ENCODE results near the gene SLC25A47. TPM values are rescaled to one million over a fixed set of nuclear protein-coding genes. Genes with fewer than 3 reads are reported as not detected.
A peak's percentile ranks its signal among the peaks of the same experiment; 100 is the strongest.

The SLC25A47 gene
- total and polyA plus RNA-seq, 2 donors: 0.08 TPM; not detected in 1

DNA sequence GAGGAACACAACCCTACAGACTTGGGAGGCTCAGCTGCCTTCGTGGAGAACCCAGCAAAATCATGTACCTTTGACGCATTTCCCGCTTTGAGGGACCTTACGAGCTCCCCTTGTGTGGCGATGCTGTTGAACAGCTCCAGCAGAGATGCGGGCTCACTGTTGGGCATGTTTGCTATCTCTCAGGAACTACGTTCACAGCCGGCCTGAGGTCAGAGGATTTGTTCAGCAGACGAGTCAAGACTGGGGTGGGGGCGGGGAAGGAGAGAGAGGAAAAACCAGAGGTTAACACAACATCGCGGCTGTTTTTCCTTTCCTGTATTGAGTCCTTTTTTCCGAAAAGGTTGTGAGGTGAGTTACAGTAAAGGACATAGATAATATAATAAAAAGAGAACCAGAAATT, 45.9 kb downstream of the SLC25A47 start:
- WGBS: 90% methylated on average over 13 of the region's 13 CpGs
- Histone ChIP-seq H3K4me1 (ENCODE audit: insufficient read depth) (no peaks in the 10 kb centered on the region), H3K27ac (ENCODE audit: low read depth) (no peak overlapping the region), H3K36me3 (ENCODE audit: insufficient read depth) (peaks cover 1% of the 10 kb centered on the region), H3K4me3 (ENCODE audit: low read depth, low read length) (no peak overlapping the region)
- DNase-seq (ENCODE audit: extremely low spot score): no peak

GRCh38 chr14:100370003-100370402, 46.9 kb downstream of the SLC25A47 start:
- no peaks in the 10 kb centered on the region for H3K4me1 ChIP-seq (ENCODE audit: insufficient read depth)
- DNase-seq (ENCODE audit: extremely low spot score): no peak
- no peak overlapping the region for H3K27ac ChIP-seq (ENCODE audit: low read depth)
- H3K4me3 ChIP-seq (ENCODE audit: low read depth, low read length): no peak overlapping the region
- 87% methylated on average over 4 of the region's 4 CpGs for WGBS
- peaks cover 1% of the 10 kb centered on the region for H3K36me3 ChIP-seq (ENCODE audit: insufficient read depth)

DNA sequence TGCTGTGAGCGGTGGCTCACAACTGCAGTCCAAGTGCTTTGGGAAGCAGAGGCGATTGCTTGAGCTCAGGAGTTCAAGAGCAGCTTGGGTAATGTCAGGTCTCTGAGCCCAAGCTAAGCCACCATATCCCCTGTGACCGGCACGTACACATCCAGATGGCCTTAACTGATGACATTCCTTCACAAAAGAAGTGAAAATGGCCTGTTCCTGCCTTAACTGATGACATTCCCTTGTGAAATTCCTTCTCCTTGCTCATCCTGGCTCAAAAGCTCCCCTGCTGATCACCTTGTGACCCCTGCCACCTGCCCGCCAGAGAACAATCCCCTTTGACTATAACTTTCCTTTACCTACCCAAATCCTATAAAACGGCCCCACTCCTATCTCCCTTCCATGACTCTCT, 48.6 kb downstream of the SLC25A47 start:
- 82% methylated on average over 6 of the region's 6 CpGs for WGBS
- Histone ChIP-seq H3K36me3 (ENCODE audit: insufficient read depth) (peaks cover 1% of the 10 kb centered on the region), H3K4me1 (ENCODE audit: insufficient read depth) (no peaks in the 10 kb centered on the region), H3K4me3 (ENCODE audit: low read depth, low read length) (no peak overlapping the region), H3K27ac (ENCODE audit: low read depth) (no peak overlapping the region)
- no peak for DNase-seq (ENCODE audit: extremely low spot score)

DNA sequence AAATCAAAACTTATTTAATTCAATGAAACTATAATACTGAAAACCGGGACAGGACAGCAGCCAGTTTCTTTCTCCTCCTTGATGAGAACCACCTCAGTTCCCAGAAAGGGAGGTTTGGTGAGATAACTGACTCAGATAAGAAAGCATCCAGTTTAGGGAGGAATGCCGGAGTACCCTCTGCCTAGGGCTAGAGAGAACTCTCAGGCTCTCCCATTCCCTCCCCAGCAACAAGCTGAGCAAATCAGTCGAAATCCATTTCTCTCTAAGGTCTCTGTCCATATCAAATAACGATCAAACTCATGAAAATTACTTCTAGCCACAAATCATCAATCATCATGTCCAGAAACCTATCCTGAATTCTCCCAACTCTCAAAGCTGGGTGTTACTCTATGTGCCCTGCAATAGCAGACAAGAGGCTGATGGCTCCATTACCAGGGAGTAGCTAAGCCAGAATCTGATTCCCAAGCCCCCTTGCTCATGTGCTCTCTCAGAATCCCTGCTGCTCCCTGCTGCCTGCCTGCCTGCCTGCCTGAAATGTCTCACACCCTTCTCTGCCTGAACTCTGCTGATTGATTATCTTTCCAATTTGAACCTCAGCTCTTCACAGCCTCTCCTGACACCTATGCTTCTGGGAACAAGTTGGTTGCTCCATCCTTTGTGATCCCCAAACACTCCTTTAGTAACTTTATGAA, 49.4 kb downstream of the SLC25A47 start:
- no peaks in the 10 kb centered on the region for H3K4me1 ChIP-seq (ENCODE audit: insufficient read depth)
- WGBS: 71% methylated on average over 4 of the region's 4 CpGs
- no peak for DNase-seq (ENCODE audit: extremely low spot score)
- H3K27ac ChIP-seq (ENCODE audit: low read depth): no peak overlapping the region
- peaks cover 1% of the 10 kb centered on the region for H3K36me3 ChIP-seq (ENCODE audit: insufficient read depth)
- H3K4me3 ChIP-seq (ENCODE audit: low read depth, low read length): no peak overlapping the region

DNA sequence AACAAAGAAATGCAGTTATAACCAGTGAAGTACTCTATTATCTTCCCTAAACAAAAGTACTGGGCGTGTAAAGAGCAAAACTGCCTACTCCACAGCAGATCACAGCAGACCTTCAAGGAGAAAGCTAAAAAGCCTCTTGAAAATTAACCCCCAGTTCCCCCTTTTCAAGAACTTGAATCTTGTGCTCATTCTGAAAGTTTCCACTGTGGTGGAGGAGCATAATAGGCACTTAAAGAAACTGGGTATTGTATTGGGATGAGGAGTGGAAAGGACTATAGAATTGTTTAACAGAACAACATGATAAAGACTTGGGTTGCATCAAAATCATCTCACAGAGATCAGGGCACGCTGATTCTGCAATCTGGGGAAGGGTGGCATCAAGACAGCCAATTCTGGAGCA, 51.1 kb downstream of the SLC25A47 start:
- H3K36me3 ChIP-seq (ENCODE audit: insufficient read depth): no peaks in the 10 kb centered on the region
- H3K4me1 ChIP-seq (ENCODE audit: insufficient read depth): no peaks in the 10 kb centered on the region
- no peak overlapping the region for H3K27ac ChIP-seq (ENCODE audit: low read depth)
- no peak overlapping the region for H3K4me3 ChIP-seq (ENCODE audit: low read depth, low read length)
- WGBS: 79% methylated on average over 2 of the region's 2 CpGs
- no peak for DNase-seq (ENCODE audit: extremely low spot score)

DNA sequence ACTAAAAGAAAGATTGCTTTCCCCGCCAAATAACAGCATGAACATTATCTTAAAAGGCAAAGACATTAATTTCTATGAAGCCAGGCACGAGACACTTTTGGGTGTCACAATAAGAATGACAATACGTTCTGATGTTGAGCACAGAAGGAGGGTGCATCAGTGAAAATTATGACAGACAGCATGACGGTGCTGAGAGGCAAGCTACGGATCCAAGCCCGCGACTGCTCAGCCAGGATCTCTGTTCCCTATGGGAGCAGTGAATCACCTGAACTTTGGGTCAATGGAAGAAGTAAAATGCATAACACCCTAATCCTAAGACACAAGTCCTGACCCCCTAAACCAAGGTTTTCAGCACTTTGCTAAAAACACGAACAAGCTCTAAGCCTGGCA, 51.7 kb downstream of the SLC25A47 start:
- no peak for DNase-seq (ENCODE audit: extremely low spot score)
- Histone ChIP-seq H3K36me3 (ENCODE audit: insufficient read depth) (no peaks in the 10 kb centered on the region), H3K4me1 (ENCODE audit: insufficient read depth) (no peaks in the 10 kb centered on the region), H3K4me3 (ENCODE audit: low read depth, low read length) (no peak overlapping the region), H3K27ac (ENCODE audit: low read depth) (peak overlapping the region; percentile 46)
- WGBS: 53% methylated on average over 8 of the region's 8 CpGs

GRCh38 chr14:100375266-100375962, 52.3 kb downstream of the SLC25A47 start:
- no peaks in the 10 kb centered on the region for H3K36me3 ChIP-seq (ENCODE audit: insufficient read depth)
- H3K27ac ChIP-seq (ENCODE audit: low read depth): peak overlapping the region; percentile 82
- H3K4me3 ChIP-seq (ENCODE audit: low read depth, low read length): peak overlapping the region; percentile 66
- WGBS: 3% methylated on average over 17 of the region's 17 CpGs
- H3K4me1 ChIP-seq (ENCODE audit: insufficient read depth): no peaks in the 10 kb centered on the region
- no peak for DNase-seq (ENCODE audit: extremely low spot score)

DNA sequence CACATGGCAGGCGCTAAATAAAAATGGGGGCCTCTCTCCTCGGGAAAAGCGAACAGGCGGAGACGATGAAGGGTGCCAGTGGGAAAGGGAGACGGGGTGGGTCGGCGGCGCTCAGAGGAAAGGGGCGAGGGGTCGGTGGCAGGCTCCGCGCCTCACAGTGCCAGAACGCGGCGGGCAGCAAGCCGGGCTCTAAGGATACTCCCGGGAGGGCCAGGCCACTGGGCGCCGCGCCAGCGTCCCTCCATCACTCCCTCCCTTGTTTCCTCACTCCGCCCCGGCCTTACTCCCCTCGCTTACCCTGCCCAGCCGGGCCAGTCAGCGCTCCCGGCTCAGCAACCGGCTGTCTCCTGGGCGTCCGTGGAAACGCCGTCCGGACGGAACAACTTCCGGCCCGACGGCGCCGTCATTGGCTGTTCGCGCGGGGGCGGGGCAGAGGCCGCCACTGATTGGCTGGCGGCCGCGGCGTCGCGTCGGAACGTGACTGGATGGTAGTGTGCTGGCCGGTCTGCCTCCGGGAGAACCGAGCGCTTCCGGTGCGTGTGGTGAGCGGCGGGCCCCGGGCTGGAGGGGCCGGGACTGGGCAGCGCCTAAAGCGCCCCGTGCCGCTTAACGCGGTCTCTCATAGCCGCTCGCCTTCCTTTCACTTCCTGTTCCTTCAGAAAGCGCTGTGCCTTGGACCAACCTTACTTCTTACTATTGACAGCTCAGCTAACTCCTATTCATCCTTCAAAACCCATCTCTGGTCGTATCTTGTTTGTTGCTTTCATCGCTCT, 53.0 kb downstream of the SLC25A47 start, which contains the start of gene WDR25:
Gene WDR25, plus strand, starts transcription at position 523 of the 773 bp plus-strand sequence.
- under 1% methylated on average over 74 of the region's 74 CpGs for WGBS
- H3K4me3 ChIP-seq (ENCODE audit: low read depth, low read length): peak within 1 kb of the TSS; percentile 66
- DNase-seq (ENCODE audit: extremely low spot score): no peak

DNA sequence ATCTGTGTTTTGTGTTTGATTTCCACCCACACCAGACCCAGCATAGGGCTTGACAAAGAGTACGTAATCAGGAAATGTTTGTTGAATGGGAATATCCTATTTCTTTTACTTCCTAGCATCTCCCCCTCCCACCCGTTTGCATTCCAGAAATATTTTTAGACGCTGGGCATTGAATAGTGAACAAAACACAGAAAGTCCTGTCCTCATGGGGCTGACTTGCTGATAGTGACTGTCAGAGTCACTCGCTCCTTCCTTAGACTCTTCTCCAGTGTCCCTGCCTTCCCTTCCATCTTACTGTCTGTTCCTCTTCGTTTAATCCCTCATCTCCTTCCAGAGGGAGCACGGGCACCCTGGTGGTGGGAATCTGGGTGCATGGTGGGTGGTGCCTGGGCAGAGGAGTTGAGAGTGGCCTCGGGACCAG, 53.6 kb downstream of the SLC25A47 start:
- WGBS: 20% methylated on average over 7 of the region's 7 CpGs
- Histone ChIP-seq H3K4me1 (ENCODE audit: insufficient read depth) (no peaks in the 10 kb centered on the region), H3K4me3 (ENCODE audit: low read depth, low read length) (peak overlapping the region; percentile 66), H3K27ac (ENCODE audit: low read depth) (peak overlapping the region; percentile 40), H3K36me3 (ENCODE audit: insufficient read depth) (no peaks in the 10 kb centered on the region)
- DNase-seq (ENCODE audit: extremely low spot score): no peak

More for the DNA sequence above, 53.0 kb downstream of the SLC25A47 start, which contains the start of gene WDR25:
- no peaks in the 10 kb centered on the region for H3K36me3 ChIP-seq (ENCODE audit: insufficient read depth)
- no peaks in the 10 kb centered on the region for H3K4me1 ChIP-seq (ENCODE audit: insufficient read depth)
- peak within 1 kb of the TSS; percentile 82 for H3K27ac ChIP-seq (ENCODE audit: low read depth)

Small RNA genes lying within 50 kb of the gene (small RNA-seq; reads per million reads assigned to genes)
- gene AL157871.3 (not detected), gene MIR345 (31.5 reads per million, percentile 96 among the genes with 10 or more reads in this experiment), gene RN7SL523P (not detected)

Other genes with a start within 250 kb of the SLC25A47 start
- gene DEGS2, start 163.7 kb upstream of the SLC25A47 start, total RNA-seq: 6.5 TPM
- 6.2 TPM for gene DEGS2, start 163.7 kb upstream of the SLC25A47 start, polyA plus RNA-seq
- 65.5 TPM for gene YY1, start 84.2 kb upstream of the SLC25A47 start, total RNA-seq
- gene YY1, start 84.2 kb upstream of the SLC25A47 start, polyA plus RNA-seq: 33.5 TPM
- 14.6 TPM for gene SLC25A29, start 16.9 kb upstream of the SLC25A47 start, total RNA-seq
- gene SLC25A29, start 16.9 kb upstream of the SLC25A47 start, polyA plus RNA-seq: 34.3 TPM
- 9.5 TPM for gene WDR25, start 53.1 kb downstream of the SLC25A47 start, total RNA-seq
- gene WDR25, start 53.1 kb downstream of the SLC25A47 start, polyA plus RNA-seq: 9.0 TPM